GM21423 (cell line): ENCODE results near the gene STAC.
A peak's percentile ranks its signal among the peaks of the same experiment; 100 is the strongest.

ENCODE experiments used
- ATAC-seq: cut with Tn5 transposase; IDR thresholded peaks from one replicate; pipeline ENCODE4 v1.9.1; 2021; ENCODE audit warnings: mild to moderate bottlenecking, moderate library complexity; ENCODE audit not compliant: unreplicated experiment

The STAC gene

GRCh38 chr3:36380221-36381031, at the start of gene STAC:
Gene STAC, plus strand, starts transcription at chr3:36380504. Its CDS starts 140 bp downstream, at chr3:36380644.
- peak; percentile 45 for ATAC-seq

DNA sequence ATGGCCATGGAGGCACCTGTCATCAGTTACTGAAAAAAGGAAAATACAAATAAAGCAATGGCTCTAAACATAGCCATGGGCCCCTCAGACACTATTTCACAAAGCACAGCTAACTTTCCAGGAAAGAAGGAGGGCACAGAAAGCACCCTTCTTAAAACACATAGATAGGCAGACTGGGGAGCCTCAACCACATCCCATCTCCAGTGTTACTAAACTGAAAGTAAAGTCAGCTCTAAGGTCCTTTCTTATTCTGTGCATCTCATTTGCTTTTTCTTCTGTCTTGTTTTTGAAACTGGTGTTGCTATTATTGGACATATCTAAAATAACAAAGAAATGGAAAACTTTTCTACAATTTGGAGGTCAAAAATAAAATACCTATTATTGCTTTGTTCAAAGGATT, 48.2 kb upstream of the STAC start:
- ATAC-seq = no peak

GRCh38 chr3:36362216-36362615, 18.1 kb upstream of the STAC start:
- ATAC-seq = no peak

DNA sequence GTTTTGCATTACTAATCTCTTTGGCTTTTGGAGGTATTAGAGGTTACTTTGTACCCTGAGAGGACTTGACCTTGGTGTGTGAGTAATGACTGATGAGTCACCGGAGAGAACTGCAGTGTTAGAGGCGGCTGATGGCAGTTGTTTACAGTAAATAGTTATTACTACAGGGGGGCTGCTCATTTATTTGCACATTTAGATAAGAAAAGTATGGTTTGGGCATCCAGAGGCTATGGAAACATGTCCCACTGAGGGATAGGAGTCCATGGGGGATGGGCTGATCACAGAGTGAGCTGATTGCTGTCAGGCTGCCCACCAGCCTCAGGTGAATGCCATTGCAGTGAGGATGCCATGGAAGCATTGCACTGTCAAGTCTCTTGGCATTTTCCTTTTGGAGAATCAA, 17.3 kb upstream of the STAC start:
- no peak for ATAC-seq

- no peak for ATAC-seq
Measured at GRCh38 chr3:36364260-36364659, 16.0 kb upstream of the STAC start.

DNA sequence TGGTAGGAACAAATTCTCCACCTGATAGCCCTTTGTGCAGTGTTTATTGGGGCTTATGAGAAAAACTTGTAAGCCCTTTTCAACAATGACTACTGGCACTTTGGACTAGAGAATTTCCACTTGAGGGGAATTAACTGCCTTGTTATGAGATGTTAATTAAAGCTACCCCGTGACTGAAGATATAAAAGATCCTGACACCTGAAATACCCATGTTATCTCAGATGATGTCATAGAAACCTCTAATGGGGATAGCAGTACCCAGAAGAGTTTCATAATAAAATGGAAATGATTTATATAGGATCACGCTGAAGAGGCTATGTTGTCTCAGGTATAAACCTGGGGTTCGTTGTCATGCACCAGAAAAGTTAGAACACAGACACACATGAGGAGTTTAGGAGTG, 14.5 kb upstream of the STAC start:
- no peak for ATAC-seq

DNA sequence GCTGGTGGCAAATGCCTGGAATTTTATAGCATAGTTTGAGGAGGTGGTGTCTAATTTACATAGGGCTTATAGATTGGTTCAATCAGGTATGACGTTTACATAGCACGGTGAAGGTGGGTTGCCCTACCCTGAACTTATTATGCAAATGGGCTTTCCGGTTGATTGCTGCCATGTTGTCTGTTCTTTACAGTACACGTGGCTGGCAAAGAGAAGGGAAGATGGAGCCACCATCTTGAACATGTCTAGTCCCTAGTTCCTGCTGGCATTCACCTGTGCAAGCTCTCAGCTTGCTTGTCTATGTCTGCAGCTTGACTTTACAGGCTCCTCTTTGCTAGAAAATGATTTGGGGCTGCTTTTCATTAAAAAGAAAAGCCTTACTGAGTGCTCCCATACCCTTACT, 14.0 kb upstream of the STAC start:
- no peak for ATAC-seq

DNA sequence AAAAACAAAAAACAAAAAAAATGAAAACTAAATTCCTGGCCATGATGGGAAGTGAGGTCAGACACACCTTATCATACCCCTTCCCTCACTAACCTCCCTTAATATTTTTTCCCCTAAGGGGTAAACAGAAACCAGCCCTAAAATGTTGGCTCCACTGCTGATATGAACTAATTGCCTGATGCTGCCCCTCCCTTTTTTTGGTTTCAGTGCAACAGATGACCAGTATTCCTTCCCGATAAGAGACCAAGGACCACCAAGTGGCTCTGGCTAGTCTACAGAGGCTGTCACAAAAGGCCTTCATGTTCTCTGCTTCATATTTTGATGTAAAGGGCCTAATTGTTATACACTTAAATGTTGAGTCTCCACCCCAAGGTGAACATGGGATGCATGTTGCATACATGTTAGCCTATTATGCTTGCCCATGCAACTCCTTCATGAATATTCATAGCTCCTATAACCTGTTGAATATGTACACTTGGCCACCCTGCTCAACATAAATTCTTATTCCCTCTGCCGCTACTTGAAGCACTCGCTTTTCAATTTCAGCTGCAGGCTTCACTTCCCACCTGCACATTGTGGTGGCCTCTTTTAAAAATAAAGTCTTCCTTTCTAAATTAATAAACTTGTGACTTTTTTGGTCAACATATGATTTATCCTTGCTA, 12.3 kb upstream of the STAC start:
- ATAC-seq = no peak

DNA sequence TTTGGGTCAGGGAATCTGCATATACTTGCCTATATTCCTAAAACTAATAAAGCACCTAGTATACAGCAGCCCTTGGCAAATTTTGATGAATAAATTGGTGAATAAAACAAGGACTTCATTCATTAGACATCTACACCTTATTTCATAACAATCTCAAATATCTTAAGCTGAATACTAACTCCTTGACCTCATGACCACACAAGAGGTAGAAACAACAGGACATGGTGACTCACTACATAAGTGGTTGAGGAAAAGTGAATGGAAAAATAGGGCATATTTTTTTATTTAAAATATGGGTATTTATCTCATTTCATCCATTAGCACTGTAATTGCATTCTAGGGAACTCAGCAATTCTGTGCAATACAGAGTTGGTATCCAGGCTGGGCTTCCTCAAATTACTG, 7.8 kb upstream of the STAC start:
- no peak for ATAC-seq

DNA sequence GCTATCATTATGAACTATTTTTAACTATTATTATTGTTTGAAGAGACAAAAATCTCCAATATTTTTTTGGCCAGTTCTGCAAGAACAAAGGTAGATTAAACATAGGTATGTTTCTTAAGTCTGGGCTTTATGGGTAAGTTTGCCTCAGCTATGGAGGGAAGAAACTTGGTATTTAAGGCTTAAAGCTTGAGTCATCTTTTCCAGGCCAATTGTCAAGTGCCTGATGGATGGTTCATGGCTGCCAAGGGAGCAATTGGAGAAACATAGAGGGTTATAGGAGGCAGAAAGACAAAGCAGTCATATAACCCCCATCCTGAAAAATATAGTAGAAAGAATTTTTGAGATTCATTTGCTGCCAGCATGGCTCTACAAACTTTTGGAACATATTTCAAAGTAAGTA, 7.2 kb upstream of the STAC start:
- ATAC-seq = no peak

GRCh38 chr3:36373666-36374065, 6.6 kb upstream of the STAC start:
- ATAC-seq = no peak

GRCh38 chr3:36379872-36380220, 458 bp upstream of the STAC start:
- no peak for ATAC-seq

- ATAC-seq = no peak
Measured at GRCh38 chr3:36381311-36381956, 1.1 kb downstream of the STAC start.

DNA sequence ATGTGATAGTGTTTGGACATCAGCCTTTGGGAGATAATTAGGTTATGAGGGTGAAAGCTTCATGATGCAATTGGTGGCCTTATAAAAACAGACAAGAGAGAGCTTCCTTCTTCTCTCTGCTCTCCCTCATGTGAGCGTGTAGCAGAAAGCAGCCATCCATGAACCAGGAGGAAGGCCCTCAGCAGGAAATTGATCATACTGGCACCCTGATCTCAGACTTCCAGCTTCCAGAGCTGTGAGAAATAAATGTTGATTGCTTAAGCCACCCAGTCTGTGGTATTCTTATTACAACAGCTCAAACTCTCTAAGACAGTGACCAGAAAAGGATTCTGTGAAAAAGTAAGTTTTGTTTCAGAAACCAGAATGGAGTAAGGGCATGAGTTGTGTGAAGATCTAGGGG, 13.3 kb downstream of the STAC start:
- ATAC-seq = no peak

- no peak for ATAC-seq
Measured at GRCh38 chr3:36394176-36394575, 13.9 kb downstream of the STAC start.

GRCh38 chr3:36397841-36398240, 17.5 kb downstream of the STAC start:
- no peak for ATAC-seq

DNA sequence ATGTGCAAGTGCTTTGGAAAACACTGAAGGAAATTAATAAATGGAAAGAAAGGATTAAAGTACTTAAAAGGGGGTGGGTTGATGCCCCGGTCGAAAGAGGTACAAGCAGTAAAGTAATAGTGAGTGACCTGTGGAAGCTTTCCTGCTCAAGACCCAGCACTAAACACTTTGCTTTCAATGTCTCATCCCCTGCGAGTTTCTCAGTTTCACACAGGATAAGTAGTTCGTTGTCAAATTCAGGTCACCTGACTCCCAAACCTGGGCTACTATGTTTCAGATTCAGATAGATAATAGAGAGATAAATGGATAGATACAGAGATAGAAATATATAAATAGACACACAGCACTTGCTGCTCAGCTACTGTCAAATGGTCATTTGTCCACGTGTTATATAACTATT, 19.6 kb downstream of the STAC start:
- no peak for ATAC-seq

DNA sequence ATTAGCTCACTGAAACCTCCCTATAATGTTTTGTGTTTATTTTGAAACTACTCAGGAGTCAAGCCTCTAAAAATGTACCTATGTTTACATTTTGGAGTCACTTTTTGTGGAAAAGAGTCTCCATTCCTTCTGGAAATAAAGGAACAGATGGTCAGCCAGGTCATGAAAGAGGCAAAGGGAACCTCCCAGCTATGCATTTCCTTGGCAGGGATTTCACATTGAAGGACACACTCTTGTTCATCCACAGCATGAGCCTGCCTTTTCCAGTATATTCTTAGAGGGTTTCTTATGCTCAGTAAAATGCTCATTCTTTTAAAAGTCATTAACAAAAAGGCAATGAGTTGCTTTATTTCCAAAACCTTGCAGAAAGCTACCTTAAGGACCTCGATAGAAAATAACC, 20.8 kb downstream of the STAC start:
- no peak for ATAC-seq

- no peak for ATAC-seq
Measured at GRCh38 chr3:36403661-36404060, 23.4 kb downstream of the STAC start.

DNA sequence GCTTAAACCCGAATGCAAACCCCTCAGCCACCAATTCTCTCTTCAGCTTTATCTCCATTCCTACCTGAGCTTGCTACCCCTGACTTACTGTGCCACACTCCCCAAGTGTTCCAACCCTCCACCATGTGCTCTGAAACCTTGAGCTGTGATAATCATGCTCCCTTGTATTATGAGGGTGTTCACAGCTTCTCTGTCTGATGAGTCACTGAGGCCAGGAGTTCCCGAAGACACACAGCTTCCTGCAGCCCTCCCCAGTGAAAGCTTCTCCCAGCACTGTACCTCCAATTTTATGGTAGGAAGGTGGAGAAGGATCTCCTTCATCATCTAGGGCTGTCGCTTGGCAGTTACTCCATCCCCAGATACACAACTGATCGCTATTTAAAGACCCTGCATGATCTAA, 24.9 kb downstream of the STAC start:
- ATAC-seq = no peak

GRCh38 chr3:36408146-36408545, 27.8 kb downstream of the STAC start:
- no peak for ATAC-seq

DNA sequence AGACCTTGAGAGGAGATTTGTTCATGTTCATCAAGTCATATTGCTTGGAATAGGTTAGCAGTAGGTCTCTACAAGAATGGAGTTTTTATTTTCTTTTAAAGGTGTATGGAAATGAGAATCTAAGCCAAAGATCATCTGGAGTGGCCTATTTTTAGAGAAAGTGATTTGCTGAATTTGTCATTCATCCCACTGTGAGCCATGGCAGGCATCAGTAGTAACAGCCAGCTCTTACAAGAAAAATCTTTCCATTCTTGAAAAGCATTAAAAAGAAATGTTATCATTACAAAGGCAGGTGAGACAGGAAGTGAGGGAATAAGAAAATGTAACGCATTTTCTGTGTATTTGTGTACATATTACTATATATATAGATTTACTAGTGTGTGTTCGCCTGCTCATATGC, 29.6 kb downstream of the STAC start:
- ATAC-seq = no peak
